ENCODE data around the gene LCE3B. TPM values are rescaled to one million over a fixed set of nuclear protein-coding genes. Genes with fewer than 3 reads are reported as not detected.

LCE3B gene
- total and polyA plus RNA-seq, 9 of the 15 experiments (the other 6 are each of a cell fraction or from before 2014, with no cell fraction given): not detected

DNA sequence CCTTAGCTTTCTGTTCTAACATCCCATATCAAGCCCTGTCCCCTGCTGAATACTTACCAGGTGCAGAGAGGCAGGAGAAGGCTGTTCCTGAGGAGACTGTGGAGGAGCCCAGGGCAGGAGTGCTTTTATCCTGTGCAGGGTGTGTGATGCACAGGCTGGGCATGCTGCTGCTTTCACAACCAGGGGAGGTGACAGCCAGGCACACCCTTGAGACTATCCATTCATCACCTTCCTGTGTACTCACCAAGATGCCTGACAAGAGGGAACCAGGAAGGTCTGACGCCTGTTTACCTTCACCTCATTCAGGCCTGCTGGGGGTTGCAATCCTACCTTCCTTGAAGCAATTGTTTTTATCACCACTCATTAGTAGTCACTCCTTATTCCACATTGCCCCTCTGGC is 46.9 kb upstream of the LCE3B start, which contains the start of gene LCE3E (continued):
- TF ChIP-seq, protein P1, sequence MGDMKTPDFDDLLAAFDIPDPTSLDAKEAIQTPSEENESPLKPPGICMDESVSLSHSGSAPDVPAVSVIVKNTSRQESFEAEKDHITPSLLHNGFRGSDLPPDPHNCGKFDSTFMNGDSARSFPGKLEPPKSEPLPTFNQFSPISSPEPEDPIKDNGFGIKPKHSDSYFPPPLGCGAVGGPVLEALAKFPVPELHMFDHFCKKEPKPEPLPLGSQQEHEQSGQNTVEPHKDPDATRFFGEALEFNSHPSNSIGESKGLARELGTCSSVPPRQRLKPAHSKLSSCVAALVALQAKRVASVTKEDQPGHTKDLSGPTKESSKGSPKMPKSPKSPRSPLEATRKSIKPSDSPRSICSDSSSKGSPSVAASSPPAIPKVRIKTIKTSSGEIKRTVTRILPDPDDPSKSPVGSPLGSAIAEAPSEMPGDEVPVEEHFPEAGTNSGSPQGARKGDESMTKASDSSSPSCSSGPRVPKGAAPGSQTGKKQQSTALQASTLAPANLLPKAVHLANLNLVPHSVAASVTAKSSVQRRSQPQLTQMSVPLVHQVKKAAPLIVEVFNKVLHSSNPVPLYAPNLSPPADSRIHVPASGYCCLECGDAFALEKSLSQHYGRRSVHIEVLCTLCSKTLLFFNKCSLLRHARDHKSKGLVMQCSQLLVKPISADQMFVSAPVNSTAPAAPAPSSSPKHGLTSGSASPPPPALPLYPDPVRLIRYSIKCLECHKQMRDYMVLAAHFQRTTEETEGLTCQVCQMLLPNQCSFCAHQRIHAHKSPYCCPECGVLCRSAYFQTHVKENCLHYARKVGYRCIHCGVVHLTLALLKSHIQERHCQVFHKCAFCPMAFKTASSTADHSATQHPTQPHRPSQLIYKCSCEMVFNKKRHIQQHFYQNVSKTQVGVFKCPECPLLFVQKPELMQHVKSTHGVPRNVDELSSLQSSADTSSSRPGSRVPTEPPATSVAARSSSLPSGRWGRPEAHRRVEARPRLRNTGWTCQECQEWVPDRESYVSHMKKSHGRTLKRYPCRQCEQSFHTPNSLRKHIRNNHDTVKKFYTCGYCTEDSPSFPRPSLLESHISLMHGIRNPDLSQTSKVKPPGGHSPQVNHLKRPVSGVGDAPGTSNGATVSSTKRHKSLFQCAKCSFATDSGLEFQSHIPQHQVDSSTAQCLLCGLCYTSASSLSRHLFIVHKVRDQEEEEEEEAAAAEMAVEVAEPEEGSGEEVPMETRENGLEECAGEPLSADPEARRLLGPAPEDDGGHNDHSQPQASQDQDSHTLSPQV (IDR thresholded peaks at IDR 0.05): no peak
- no peak for TF ChIP-seq HDAC2 (IDR thresholded peaks at IDR 0.05)

DNA sequence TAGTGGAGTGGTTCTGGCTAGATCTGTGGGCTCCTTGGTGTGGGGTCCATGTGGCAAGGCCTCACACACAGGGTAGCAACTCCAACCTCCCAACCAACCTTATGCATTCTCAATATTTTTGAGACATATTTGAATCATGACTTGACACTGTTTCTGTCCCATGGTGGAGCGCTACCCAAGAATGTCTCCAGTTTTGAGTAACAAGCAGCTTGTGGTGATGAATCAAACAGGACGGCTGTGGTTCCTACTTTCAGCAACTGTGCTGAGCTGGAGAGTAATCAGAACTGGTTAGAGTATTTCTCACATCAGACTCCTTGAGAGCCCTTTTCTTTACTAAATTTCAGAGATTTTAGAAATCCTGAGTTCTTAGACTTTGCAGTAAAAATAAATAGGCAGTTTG is 36.4 kb upstream of the LCE3B start:
- DNase-seq (ENCODE audit: extremely low read depth in 1 of 4, low spot score in 3 of 4) (no peak), ATAC-seq (no peak), FAIRE-seq (no peak)
- no peak for TF ChIP-seq RHOXF2B (CRISPR knock-in tag; conservative IDR thresholded peaks at IDR 0.05)
- no peak for TF ChIP-seq XRCC5 (IDR thresholded peaks at IDR 0.05; ENCODE audit: low read depth, low read length)
- TF ChIP-seq STAT5A (IDR thresholded peaks at IDR 0.05; ENCODE audit: borderline replicate concordance, low read length): no peak
- TF ChIP-seq, protein P2, sequence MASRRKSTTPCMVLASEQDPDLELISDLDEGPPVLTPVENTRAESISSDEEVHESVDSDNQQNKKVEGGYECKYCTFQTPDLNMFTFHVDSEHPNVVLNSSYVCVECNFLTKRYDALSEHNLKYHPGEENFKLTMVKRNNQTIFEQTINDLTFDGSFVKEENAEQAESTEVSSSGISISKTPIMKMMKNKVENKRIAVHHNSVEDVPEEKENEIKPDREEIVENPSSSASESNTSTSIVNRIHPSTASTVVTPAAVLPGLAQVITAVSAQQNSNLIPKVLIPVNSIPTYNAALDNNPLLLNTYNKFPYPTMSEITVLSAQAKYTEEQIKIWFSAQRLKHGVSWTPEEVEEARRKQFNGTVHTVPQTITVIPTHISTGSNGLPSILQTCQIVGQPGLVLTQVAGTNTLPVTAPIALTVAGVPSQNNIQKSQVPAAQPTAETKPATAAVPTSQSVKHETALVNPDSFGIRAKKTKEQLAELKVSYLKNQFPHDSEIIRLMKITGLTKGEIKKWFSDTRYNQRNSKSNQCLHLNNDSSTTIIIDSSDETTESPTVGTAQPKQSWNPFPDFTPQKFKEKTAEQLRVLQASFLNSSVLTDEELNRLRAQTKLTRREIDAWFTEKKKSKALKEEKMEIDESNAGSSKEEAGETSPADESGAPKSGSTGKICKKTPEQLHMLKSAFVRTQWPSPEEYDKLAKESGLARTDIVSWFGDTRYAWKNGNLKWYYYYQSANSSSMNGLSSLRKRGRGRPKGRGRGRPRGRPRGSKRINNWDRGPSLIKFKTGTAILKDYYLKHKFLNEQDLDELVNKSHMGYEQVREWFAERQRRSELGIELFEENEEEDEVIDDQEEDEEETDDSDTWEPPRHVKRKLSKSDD (conservative IDR thresholded peaks at IDR 0.05; ENCODE audit: low read length): no peak
- TF ChIP-seq DIDO1 (tag; IDR thresholded peaks at IDR 0.05; ENCODE audit: low read depth): no peak
- TF ChIP-seq GTF2E2 (tag; IDR thresholded peaks at IDR 0.05): no peak
- TF ChIP-seq HCFC1 (IDR thresholded peaks at IDR 0.05; ENCODE audit: low read depth, low read length): no peak
- no peak for TF ChIP-seq NELFE (IDR thresholded peaks at IDR 0.05; ENCODE audit: insufficient read depth, insufficient read length)
- no peak for TF ChIP-seq POLR2AphosphoS2 (IDR thresholded peaks at IDR 0.05; ENCODE audit: low read length)
- TF ChIP-seq HDAC6 (IDR thresholded peaks at IDR 0.05; ENCODE audit: low read depth, low read length): no peak
- no peaks in the 10 kb centered on the region for H3K9me1 ChIP-seq (ENCODE audit: control insufficient read depth, insufficient read depth, low read length)
- no peak overlapping the region for H3K4me3 ChIP-seq
- ChIA-PET CTCF (ENCODE audit: low intra/inter-chr PET ratio) (no interaction called here), POLR2A (interaction anchor here (0.7 kb wide), 1 partner anchor 443 kb away, joined by 3 read pairs; no protein-coding TSS in a partner anchor)
- H3K9me3 ChIP-seq (replicated peaks; ENCODE audit: control insufficient read depth, insufficient read depth, low read depth, low read length): no peaks in the 10 kb centered on the region
- H3K27me3 ChIP-seq (ENCODE audit: control insufficient read depth in 2 of 2, insufficient read depth in 2 of 2, low read length in 2 of 2): no peaks in the 10 kb centered on the region
- H3K36me3 ChIP-seq (ENCODE audit: control insufficient read depth, insufficient read depth, low read length): no peaks in the 10 kb centered on the region
- H3K27ac ChIP-seq (ENCODE audit: extremely low read depth, low read depth, low read length): no peak overlapping the region
- no peaks in the 10 kb centered on the region for H3K4me1 ChIP-seq (replicated peaks in 1 of 2; ENCODE audit: control insufficient read depth in 2 of 2, insufficient read depth in 2 of 2, low read length in 2 of 2)
- intact Hi-C loops (cut with micrococcal nuclease): no loop called here
- H2AFZ ChIP-seq (ENCODE audit: low read depth, low read length): no peak overlapping the region
- no TSS peak for BruUV-seq (replicated peaks)
- H3K4me2 ChIP-seq (ENCODE audit: insufficient read depth, low read length): no peak overlapping the region
- in situ Hi-C loops (cut with MboI): no loop called here
- H4K20me1 ChIP-seq (replicated peaks; ENCODE audit: control insufficient read depth, insufficient read depth, low read length): no peaks in the 10 kb centered on the region
- no peak overlapping the region for H3K9ac ChIP-seq (ENCODE audit: insufficient read depth in 1 of 2, low read depth in 2 of 2, low read length in 2 of 2)
- H3K79me2 ChIP-seq (ENCODE audit: control insufficient read depth, insufficient read depth, low read length): no peaks in the 10 kb centered on the region
- WGBS (ENCODE audit: insufficient coverage, low coverage, missing lambda C conversion rate): 0% methylated on average over 2 of the region's 2 CpGs
